Karpas-422 (cell line): ENCODE data around the gene DYRK1B. TPM values are rescaled to one million over a fixed set of nuclear protein-coding genes. Genes with fewer than 3 reads are reported as not detected.

Experiments
- DNase-seq: peaks from one replicate; pipeline ENCODE4 v3.0.0-alpha.2; 2015
- H2AFZ ChIP-seq: fragments of 200-600 bp; sonication (generic); 2 replicates; pipeline ENCODE4 v1.6.1; 2014; ENCODE audit warnings: antibody characterized with exemption, low read length, mixed read lengths
- H3K27ac ChIP-seq: fragments of 200-600 bp; sonication (generic); 2 replicates; pipeline ENCODE4 v1.5.1; 2014; ENCODE audit warnings: mild to moderate bottlenecking, low read length, moderate library complexity
- H3K27me3 ChIP-seq: fragments of 200-600 bp; sonication (generic); 2 replicates; pipeline ENCODE4 v1.6.1; 2014; ENCODE audit warnings: low read length, mixed read lengths
- H3K36me3 ChIP-seq: fragments of 200-600 bp; sonication (generic); 2 replicates; pipeline ENCODE4 v1.6.1; 2014; ENCODE audit warnings: low read length, mixed read lengths; ENCODE audit not compliant: insufficient read depth
- H3K4me1 ChIP-seq: fragments of 200-600 bp; sonication (generic); 2 replicates; pipeline ENCODE4 v1.6.1; 2014; ENCODE audit warnings: mild to moderate bottlenecking, low read length, mixed read lengths
- H3K4me2 ChIP-seq: fragments of 200-600 bp; sonication (generic); 2 replicates; pipeline ENCODE4 v1.6.1; 2014; ENCODE audit warnings: low read length, low read depth, mild to moderate bottlenecking; ENCODE audit not compliant: poor library complexity, severe bottlenecking
- H3K4me3 ChIP-seq: fragments of 200-600 bp; sonication (generic); 2 replicates; pipeline ENCODE4 v1.5.1; 2014; ENCODE audit warnings: mild to moderate bottlenecking, antibody characterized with exemption, low read length, mixed read lengths
- H3K79me2 ChIP-seq: fragments of 200-600 bp; sonication (generic); 2 replicates; pipeline ENCODE4 v1.6.1; 2014; ENCODE audit warnings: mild to moderate bottlenecking, low read length, mixed read lengths
- H3K9ac ChIP-seq: fragments of 200-600 bp; sonication (generic); 2 replicates; pipeline ENCODE4 v1.6.0; 2014; ENCODE audit warnings: low read length
- H3K9me2 ChIP-seq: fragments of 200-600 bp; sonication (generic), shearing (Covaris generic); replicated peaks from 2 replicates; pipeline ENCODE4 v1.6.0; 2014; ENCODE audit warnings: mild to moderate bottlenecking, low read length, moderate library complexity; ENCODE audit not compliant: insufficient read depth
- H3K9me3 ChIP-seq: fragments of 300-700, 200-600 bp; sonication (generic); 2 replicates; pipeline ENCODE4 v1.6.1; 2014; ENCODE audit warnings: low read length, mixed read lengths
- H4K20me1 ChIP-seq: fragments of 200-600 bp; sonication (generic); 2 replicates; pipeline ENCODE4 v1.6.1; 2014; ENCODE audit warnings: mild to moderate bottlenecking, antibody characterized with exemption, low read length, low read depth; ENCODE audit not compliant: insufficient read depth
- total RNA-seq: library from RNA; depleted of rRNA; stranded (reverse); fragments of >200 nt; shearing (Covaris generic); gene quantifications from 2 replicates; pipeline ENCODE4 v1.2.3, GENCODE V29; 2014; ENCODE audit warnings: low replicate concordance

The DYRK1B gene
- total RNA-seq, 1 experiment from 2014 or later, result 30.3 TPM

DNA sequence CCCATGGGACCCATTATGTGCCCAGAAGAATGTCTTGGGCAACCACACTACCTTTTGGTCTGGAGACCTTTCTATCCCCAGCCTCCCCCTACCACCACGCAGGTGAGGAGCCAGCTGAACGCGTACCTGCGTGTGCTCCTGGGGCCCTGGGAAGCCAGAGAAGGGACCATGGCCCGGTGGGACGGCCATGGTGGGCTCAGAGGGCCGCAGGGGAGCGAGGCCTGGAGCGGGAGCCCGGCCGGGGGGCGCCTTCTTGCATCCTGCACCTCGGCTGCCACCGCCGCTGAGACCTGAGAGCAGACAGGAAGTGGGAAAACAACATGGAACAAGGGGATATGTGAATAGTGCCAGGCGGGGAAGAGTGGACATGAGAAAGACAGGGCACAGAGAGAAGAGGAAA, 2.3 kb downstream of the DYRK1B start:
- no peak overlapping the region for H2AFZ ChIP-seq
- no peak overlapping the region for H3K4me3 ChIP-seq
- no peak overlapping the region for H3K9ac ChIP-seq
- peaks cover 3% of the 10 kb centered on the region; the same call in 1 of the 2 replicates for H4K20me1 ChIP-seq
- no peak for DNase-seq
- H3K27me3 ChIP-seq, result no peaks in the 10 kb centered on the region
- peaks cover 20% of the 10 kb centered on the region for H3K4me1 ChIP-seq
- no peaks in the 10 kb centered on the region for H3K9me3 ChIP-seq
- H3K79me2 ChIP-seq, result peaks cover 20% of the 10 kb centered on the region
- peaks cover 47% of the 10 kb centered on the region for H3K36me3 ChIP-seq
- no peak overlapping the region for H3K4me2 ChIP-seq
- no peak overlapping the region for H3K27ac ChIP-seq
- H3K9me2 ChIP-seq, result no peaks in the 10 kb centered on the region

- H3K27me3 ChIP-seq, result no peaks in the 10 kb centered on the region
- peaks cover 20% of the 10 kb centered on the region for H3K4me1 ChIP-seq
- peaks cover 20% of the 10 kb centered on the region for H3K79me2 ChIP-seq
- H2AFZ ChIP-seq, result no peak overlapping the region
- DNase-seq, result no peak
- H3K9ac ChIP-seq, result no peak overlapping the region
- no peak overlapping the region for H3K27ac ChIP-seq
- peaks cover 38% of the 10 kb centered on the region for H3K36me3 ChIP-seq
- H3K9me3 ChIP-seq, result no peaks in the 10 kb centered on the region
- H3K9me2 ChIP-seq, result no peaks in the 10 kb centered on the region
- H3K4me2 ChIP-seq, result no peak overlapping the region
- H4K20me1 ChIP-seq, result peaks cover 3% of the 10 kb centered on the region; the same call in 1 of the 2 replicates
- H3K4me3 ChIP-seq, result no peak overlapping the region
Measured at GRCh38 chr19:39830847-39831246, 3.1 kb downstream of the DYRK1B start.

DNA sequence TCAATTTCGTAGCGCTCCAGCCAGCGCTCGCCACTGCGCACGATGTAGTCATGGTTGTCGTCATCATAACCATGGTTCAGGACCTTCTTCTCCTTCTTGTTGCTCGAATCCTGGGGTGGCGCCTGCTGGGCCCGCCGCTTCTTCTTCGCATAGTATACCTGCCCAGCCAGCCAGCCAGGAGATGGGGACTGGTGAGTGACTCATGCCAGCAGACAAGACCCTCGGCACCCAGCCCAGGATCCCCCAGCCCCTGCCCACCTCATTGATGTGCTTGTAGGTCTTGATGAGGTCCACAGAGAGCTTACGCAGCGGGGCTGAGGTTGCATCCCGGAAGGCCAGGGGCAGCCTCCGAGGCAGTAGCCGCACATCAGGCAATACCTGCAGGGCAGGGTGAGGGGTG, 3.6 kb downstream of the DYRK1B start:
- no peak overlapping the region for H3K4me2 ChIP-seq
- H4K20me1 ChIP-seq, result peaks cover 3% of the 10 kb centered on the region; the same call in 1 of the 2 replicates
- DNase-seq, result no peak
- no peaks in the 10 kb centered on the region for H3K27me3 ChIP-seq
- peaks cover 23% of the 10 kb centered on the region for H3K4me1 ChIP-seq
- H3K9me2 ChIP-seq, result no peaks in the 10 kb centered on the region
- peaks cover 38% of the 10 kb centered on the region for H3K36me3 ChIP-seq
- no peaks in the 10 kb centered on the region for H3K9me3 ChIP-seq
- H3K27ac ChIP-seq, result no peak overlapping the region
- H2AFZ ChIP-seq, result no peak overlapping the region
- peaks cover 20% of the 10 kb centered on the region for H3K79me2 ChIP-seq
- no peak overlapping the region for H3K9ac ChIP-seq
- no peak overlapping the region for H3K4me3 ChIP-seq

GRCh38 chr19:39829702-39830275, 4.2 kb downstream of the DYRK1B start:
- no peak overlapping the region for H3K9ac ChIP-seq
- H2AFZ ChIP-seq, result no peak overlapping the region
- peaks cover 29% of the 10 kb centered on the region for H3K4me1 ChIP-seq
- no peaks in the 10 kb centered on the region for H3K9me3 ChIP-seq
- H3K36me3 ChIP-seq, result peaks cover 38% of the 10 kb centered on the region
- no peak overlapping the region for H3K4me3 ChIP-seq
- no peaks in the 10 kb centered on the region for H3K27me3 ChIP-seq
- H3K79me2 ChIP-seq, result peaks cover 20% of the 10 kb centered on the region
- H4K20me1 ChIP-seq, result peaks cover 3% of the 10 kb centered on the region; the same call in 1 of the 2 replicates
- H3K9me2 ChIP-seq, result no peaks in the 10 kb centered on the region
- no peak overlapping the region for H3K27ac ChIP-seq
- DNase-seq, result no peak
- H3K4me2 ChIP-seq, result no peak overlapping the region

DNA sequence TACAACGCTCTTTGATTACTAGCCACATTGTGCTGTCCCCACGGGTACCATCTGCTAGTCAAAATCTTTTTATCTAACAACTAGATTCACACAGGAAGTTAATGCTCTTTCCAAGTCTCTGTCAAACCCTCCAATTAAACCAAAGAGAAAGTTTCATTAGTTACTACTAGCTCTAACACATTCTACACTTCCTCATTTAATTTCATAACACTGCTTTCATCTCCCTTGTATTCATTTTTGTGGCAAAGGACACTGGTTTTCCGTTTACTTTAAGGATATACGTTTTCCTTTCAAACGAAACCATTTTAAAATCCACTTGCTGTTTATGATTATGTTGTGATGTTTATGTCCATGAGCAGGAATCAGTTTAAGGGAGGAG, 5.3 kb downstream of the DYRK1B start:
- Histone ChIP-seq H3K27me3 (no peaks in the 10 kb centered on the region), H3K9me3 (no peaks in the 10 kb centered on the region), H2AFZ (no peak overlapping the region), H3K4me1 (peaks cover 30% of the 10 kb centered on the region), H3K4me2 (no peak overlapping the region), H3K4me3 (no peak overlapping the region), H3K9ac (no peak overlapping the region), H4K20me1 (peaks cover under 1% of the 10 kb centered on the region; the same call in 1 of the 2 replicates), H3K9me2 (no peaks in the 10 kb centered on the region), H3K36me3 (peaks cover 43% of the 10 kb centered on the region), H3K79me2 (peaks cover 20% of the 10 kb centered on the region), H3K27ac (no peak overlapping the region)
- no peak for DNase-seq

GRCh38 chr19:39828015-39828653, 5.8 kb downstream of the DYRK1B start:
- Histone ChIP-seq H3K4me2 (no peak overlapping the region), H3K27ac (no peak overlapping the region), H3K4me1 (peaks cover 33% of the 10 kb centered on the region), H3K79me2 (peaks cover 20% of the 10 kb centered on the region), H4K20me1 (no peaks in the 10 kb centered on the region), H3K36me3 (peaks cover 44% of the 10 kb centered on the region), H3K9me3 (no peaks in the 10 kb centered on the region), H3K9ac (no peak overlapping the region), H3K9me2 (no peaks in the 10 kb centered on the region), H3K4me3 (no peak overlapping the region), H3K27me3 (no peaks in the 10 kb centered on the region), H2AFZ (no peak overlapping the region)
- DNase-seq, result no peak

DNA sequence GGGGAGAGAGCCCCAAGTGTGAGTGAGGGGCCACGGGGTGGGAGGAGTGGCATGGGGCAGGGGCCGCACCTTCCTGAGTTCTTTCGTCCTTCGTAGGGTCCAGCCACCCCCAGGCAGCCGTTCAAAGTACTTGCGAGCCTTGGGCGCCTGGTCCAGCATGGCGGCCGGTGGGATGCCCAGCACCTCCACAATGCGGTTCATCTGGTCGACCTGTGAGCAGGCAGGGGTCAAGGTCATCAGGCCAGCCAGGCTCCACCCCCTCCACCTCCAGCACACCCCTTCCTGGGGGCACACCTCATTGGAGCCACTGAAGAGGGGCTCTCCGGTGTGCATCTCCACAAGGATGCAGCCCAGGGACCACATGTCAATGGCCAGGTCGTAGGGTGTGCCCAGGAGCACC, 6.7 kb downstream of the DYRK1B start:
- Histone ChIP-seq H3K36me3 (peaks cover 49% of the 10 kb centered on the region), H3K79me2 (peaks cover 11% of the 10 kb centered on the region), H3K4me3 (no peak overlapping the region), H3K27me3 (no peaks in the 10 kb centered on the region), H3K4me1 (peaks cover 33% of the 10 kb centered on the region), H2AFZ (no peak overlapping the region), H4K20me1 (no peaks in the 10 kb centered on the region), H3K9me2 (no peaks in the 10 kb centered on the region), H3K9me3 (no peaks in the 10 kb centered on the region), H3K4me2 (no peak overlapping the region), H3K9ac (no peak overlapping the region), H3K27ac (no peak overlapping the region)
- DNase-seq, result no peak

GRCh38 chr19:39826311-39826945, 7.5 kb downstream of the DYRK1B start:
- Histone ChIP-seq H3K4me2 (no peak overlapping the region), H3K27me3 (no peaks in the 10 kb centered on the region), H3K4me3 (no peak overlapping the region), H3K9ac (no peak overlapping the region), H3K9me3 (no peaks in the 10 kb centered on the region), H3K36me3 (peaks cover 47% of the 10 kb centered on the region), H2AFZ (no peak overlapping the region), H3K4me1 (peaks cover 34% of the 10 kb centered on the region), H3K27ac (no peak overlapping the region), H3K79me2 (peaks cover 4% of the 10 kb centered on the region; the same call in 1 of the 2 replicates), H4K20me1 (no peaks in the 10 kb centered on the region), H3K9me2 (no peaks in the 10 kb centered on the region)
- no peak for DNase-seq
